ENCODE measurements around the gene LIPA. TPM values are rescaled to one million over a fixed set of nuclear protein-coding genes. Genes with fewer than 3 reads are reported as not detected.

LIPA gene
- total RNA-seq, 1 experiment from 2014 or later, result 47.3 TPM

DNA sequence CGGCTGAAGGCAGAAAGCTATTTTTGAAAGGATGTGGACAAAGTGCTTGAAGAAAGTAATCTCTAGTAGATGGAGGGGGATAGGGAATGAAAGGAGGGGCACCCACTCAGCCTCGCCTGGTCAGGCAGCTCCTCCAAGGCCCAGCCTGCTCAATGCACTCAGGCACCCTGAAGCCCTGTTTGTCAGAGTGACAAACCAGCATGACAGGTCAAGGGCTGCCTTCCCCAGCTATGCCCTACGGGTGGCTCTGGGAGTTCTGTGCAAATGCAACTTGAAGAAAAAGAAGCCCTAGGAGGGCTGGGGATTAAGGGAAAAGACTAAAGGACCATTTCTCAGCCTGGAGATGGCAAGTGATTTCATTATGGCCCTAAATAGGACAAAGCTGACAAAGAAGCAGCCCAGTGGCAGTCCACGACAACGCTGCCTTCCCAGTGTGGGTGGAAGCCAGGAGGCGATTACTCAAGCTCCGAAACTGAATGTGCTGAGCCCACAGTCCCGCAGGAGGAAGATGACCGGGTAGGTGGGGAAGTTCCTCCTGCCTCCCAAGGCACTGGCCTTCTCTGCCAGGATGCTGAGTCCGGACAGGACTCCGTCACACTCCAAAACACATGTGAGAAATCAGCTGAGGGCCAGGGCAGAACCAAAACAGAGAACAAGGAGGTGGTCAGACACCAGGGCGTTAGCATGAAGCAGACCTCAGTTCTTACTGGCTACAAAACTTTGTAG lies 16.3 kb downstream of the LIPA start:
- peak; percentile 70 for ATAC-seq
- ChIA-PET POLR2A (no interaction called here), CTCF (interaction anchor here (0.7 to 1.7 kb wide), 4 partner anchors 9 to 302 kb away, joined by 3 to 5 read pairs (median 4); no protein-coding TSS in a partner anchor)
- H3K4me1 Mint-ChIP-seq, result peaks cover 18% of the 10 kb centered on the region
- no peak for DNase-seq (ENCODE audit: low spot score)
- H3K36me3 Mint-ChIP-seq, result peaks cover 21% of the 10 kb centered on the region; the same call in 1 of the 2 replicates
- peak overlapping the region; percentile 13; the same call in 1 of the 2 replicates for H3K27ac Mint-ChIP-seq
- TF ChIP-seq GTF2I (CRISPR knock-in tag; conservative IDR thresholded peaks at IDR 0.05) (no peak), HMGA2 (CRISPR knock-in tag; IDR thresholded peaks at IDR 0.05) (no peak), ZNF423 (CRISPR knock-in tag; IDR thresholded peaks at IDR 0.05) (peak; percentile 61)
- TF ChIP-seq, protein P1, sequence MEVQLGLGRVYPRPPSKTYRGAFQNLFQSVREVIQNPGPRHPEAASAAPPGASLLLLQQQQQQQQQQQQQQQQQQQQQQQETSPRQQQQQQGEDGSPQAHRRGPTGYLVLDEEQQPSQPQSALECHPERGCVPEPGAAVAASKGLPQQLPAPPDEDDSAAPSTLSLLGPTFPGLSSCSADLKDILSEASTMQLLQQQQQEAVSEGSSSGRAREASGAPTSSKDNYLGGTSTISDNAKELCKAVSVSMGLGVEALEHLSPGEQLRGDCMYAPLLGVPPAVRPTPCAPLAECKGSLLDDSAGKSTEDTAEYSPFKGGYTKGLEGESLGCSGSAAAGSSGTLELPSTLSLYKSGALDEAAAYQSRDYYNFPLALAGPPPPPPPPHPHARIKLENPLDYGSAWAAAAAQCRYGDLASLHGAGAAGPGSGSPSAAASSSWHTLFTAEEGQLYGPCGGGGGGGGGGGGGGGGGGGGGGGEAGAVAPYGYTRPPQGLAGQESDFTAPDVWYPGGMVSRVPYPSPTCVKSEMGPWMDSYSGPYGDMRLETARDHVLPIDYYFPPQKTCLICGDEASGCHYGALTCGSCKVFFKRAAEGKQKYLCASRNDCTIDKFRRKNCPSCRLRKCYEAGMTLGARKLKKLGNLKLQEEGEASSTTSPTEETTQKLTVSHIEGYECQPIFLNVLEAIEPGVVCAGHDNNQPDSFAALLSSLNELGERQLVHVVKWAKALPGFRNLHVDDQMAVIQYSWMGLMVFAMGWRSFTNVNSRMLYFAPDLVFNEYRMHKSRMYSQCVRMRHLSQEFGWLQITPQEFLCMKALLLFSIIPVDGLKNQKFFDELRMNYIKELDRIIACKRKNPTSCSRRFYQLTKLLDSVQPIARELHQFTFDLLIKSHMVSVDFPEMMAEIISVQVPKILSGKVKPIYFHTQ (CRISPR knock-in tag; IDR thresholded peaks at IDR 0.05), result no peak
- no peak overlapping the region for H3K4me3 Mint-ChIP-seq
- H3K9me3 Mint-ChIP-seq, result no peaks in the 10 kb centered on the region; the same call in 1 of the 2 replicates
- no peaks in the 10 kb centered on the region for H3K27me3 Mint-ChIP-seq (ENCODE audit: low read depth)

DNA sequence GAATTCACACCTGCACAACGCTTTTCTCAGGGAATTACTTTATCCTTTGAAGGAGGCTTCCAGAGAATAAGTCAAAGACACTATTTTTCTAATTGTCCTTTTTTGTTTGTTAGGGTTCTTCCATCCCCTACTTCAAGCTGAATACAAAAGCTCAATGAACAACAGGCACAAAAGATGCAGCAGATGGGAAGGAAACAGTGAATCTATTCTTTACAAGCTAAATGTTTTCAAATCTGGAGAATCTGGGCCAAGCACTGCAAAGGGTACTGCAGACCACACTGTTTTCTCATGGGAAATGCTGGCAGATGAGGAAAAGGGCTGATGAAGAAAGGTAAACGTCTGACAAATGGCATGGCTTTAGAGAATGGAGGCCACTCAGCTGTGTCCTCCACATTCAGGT lies 18.5 kb downstream of the LIPA start:
- no peak for DNase-seq (ENCODE audit: low spot score)
- Mint-ChIP-seq H3K27me3 (ENCODE audit: low read depth) (no peaks in the 10 kb centered on the region), H3K27ac (no peak overlapping the region), H3K4me3 (no peak overlapping the region), H3K36me3 (peaks cover 35% of the 10 kb centered on the region), H3K4me1 (peaks cover 14% of the 10 kb centered on the region), H3K9me3 (peaks cover 13% of the 10 kb centered on the region)
- no peak for ATAC-seq
- CTCF ChIA-PET, result interaction anchor here (1.0 to 1.6 kb wide), 4 partner anchors 8 to 468 kb away, joined by 3 to 6 read pairs (median 4); partner anchors contain the start of gene KIF20B
- POLR2A ChIA-PET, result interaction anchor here (0.5 kb wide), 1 partner anchor 440 kb away, joined by 4 read pairs; no protein-coding TSS in a partner anchor
- TF ChIP-seq, protein P2, sequence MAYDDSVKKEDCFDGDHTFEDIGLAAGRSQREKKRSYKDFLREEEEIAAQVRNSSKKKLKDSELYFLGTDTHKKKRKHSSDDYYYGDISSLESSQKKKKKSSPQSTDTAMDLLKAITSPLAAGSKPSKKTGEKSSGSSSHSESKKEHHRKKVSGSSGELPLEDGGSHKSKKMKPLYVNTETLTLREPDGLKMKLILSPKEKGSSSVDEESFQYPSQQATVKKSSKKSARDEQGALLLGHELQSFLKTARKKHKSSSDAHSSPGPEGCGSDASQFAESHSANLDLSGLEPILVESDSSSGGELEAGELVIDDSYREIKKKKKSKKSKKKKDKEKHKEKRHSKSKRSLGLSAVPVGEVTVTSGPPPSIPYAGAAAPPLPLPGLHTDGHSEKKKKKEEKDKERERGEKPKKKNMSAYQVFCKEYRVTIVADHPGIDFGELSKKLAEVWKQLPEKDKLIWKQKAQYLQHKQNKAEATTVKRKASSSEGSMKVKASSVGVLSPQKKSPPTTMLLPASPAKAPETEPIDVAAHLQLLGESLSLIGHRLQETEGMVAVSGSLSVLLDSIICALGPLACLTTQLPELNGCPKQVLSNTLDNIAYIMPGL (CRISPR knock-in tag; IDR thresholded peaks at IDR 0.05), result no peak
- no peak for TF ChIP-seq MYBL2 (CRISPR knock-in tag; IDR thresholded peaks at IDR 0.05)
- TF ChIP-seq CBFB (CRISPR knock-in tag; IDR thresholded peaks at IDR 0.05; ENCODE audit: low read depth), result no peak
- TF ChIP-seq GTF2I (CRISPR knock-in tag; conservative IDR thresholded peaks at IDR 0.05), result no peak
- TF ChIP-seq OVOL2 (CRISPR knock-in tag; IDR thresholded peaks at IDR 0.05; ENCODE audit: borderline replicate concordance), result no peak
- TF ChIP-seq ZNF232 (CRISPR knock-in tag; IDR thresholded peaks at IDR 0.05), result no peak
- no peak for TF ChIP-seq ELF4 (CRISPR knock-in tag; IDR thresholded peaks at IDR 0.05; ENCODE audit: low read depth)
- no peak for TF ChIP-seq ZNF396 (CRISPR knock-in tag; IDR thresholded peaks at IDR 0.05; ENCODE audit: borderline replicate concordance)
- no peak for TF ChIP-seq TP53 (CRISPR knock-in tag; IDR thresholded peaks at IDR 0.05)
- TF ChIP-seq NR3C1 (CRISPR knock-in tag; conservative IDR thresholded peaks at IDR 0.05; ENCODE audit: low read depth), result no peak
- TF ChIP-seq JUN (CRISPR knock-in tag; IDR thresholded peaks at IDR 0.05), result no peak
- TF ChIP-seq, protein P3, sequence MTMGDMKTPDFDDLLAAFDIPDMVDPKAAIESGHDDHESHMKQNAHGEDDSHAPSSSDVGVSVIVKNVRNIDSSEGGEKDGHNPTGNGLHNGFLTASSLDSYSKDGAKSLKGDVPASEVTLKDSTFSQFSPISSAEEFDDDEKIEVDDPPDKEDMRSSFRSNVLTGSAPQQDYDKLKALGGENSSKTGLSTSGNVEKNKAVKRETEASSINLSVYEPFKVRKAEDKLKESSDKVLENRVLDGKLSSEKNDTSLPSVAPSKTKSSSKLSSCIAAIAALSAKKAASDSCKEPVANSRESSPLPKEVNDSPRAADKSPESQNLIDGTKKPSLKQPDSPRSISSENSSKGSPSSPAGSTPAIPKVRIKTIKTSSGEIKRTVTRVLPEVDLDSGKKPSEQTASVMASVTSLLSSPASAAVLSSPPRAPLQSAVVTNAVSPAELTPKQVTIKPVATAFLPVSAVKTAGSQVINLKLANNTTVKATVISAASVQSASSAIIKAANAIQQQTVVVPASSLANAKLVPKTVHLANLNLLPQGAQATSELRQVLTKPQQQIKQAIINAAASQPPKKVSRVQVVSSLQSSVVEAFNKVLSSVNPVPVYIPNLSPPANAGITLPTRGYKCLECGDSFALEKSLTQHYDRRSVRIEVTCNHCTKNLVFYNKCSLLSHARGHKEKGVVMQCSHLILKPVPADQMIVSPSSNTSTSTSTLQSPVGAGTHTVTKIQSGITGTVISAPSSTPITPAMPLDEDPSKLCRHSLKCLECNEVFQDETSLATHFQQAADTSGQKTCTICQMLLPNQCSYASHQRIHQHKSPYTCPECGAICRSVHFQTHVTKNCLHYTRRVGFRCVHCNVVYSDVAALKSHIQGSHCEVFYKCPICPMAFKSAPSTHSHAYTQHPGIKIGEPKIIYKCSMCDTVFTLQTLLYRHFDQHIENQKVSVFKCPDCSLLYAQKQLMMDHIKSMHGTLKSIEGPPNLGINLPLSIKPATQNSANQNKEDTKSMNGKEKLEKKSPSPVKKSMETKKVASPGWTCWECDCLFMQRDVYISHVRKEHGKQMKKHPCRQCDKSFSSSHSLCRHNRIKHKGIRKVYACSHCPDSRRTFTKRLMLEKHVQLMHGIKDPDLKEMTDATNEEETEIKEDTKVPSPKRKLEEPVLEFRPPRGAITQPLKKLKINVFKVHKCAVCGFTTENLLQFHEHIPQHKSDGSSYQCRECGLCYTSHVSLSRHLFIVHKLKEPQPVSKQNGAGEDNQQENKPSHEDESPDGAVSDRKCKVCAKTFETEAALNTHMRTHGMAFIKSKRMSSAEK (CRISPR knock-in tag; IDR thresholded peaks at IDR 0.05; ENCODE audit: borderline replicate concordance), result no peak
- TF ChIP-seq, protein P4, sequence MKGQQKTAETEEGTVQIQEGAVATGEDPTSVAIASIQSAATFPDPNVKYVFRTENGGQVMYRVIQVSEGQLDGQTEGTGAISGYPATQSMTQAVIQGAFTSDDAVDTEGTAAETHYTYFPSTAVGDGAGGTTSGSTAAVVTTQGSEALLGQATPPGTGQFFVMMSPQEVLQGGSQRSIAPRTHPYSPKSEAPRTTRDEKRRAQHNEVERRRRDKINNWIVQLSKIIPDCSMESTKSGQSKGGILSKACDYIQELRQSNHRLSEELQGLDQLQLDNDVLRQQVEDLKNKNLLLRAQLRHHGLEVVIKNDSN (CRISPR knock-in tag; IDR thresholded peaks at IDR 0.05), result no peak
- no peak for TF ChIP-seq ZNF317 (CRISPR knock-in tag; IDR thresholded peaks at IDR 0.05; ENCODE audit: borderline replicate concordance, low read depth)
- no peak for TF ChIP-seq ZNF138 (CRISPR knock-in tag; conservative IDR thresholded peaks at IDR 0.05)
- TF ChIP-seq, protein P5, sequence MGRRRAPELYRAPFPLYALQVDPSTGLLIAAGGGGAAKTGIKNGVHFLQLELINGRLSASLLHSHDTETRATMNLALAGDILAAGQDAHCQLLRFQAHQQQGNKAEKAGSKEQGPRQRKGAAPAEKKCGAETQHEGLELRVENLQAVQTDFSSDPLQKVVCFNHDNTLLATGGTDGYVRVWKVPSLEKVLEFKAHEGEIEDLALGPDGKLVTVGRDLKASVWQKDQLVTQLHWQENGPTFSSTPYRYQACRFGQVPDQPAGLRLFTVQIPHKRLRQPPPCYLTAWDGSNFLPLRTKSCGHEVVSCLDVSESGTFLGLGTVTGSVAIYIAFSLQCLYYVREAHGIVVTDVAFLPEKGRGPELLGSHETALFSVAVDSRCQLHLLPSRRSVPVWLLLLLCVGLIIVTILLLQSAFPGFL (CRISPR knock-in tag; IDR thresholded peaks at IDR 0.05; ENCODE audit: borderline replicate concordance), result no peak
- TF ChIP-seq ZBTB21 (CRISPR knock-in tag; IDR thresholded peaks at IDR 0.05; ENCODE audit: borderline replicate concordance), result no peak
